Ascending aorta (tissue), 2 donors: ENCODE results near the gene TAPBPL. TPM values are rescaled to one million over a fixed set of nuclear protein-coding genes. Genes with fewer than 3 reads are reported as not detected.

Source experiments
- DNase-seq, 2 donors: peaks; one replicate each; pipeline ENCODE4 v3.0.0-alpha.2; 2019; ENCODE audit warnings: low spot score in 2 of 2
- H3K27ac ChIP-seq, 2 donors: fragments of 200-600 bp; sonication (generic); one replicate each; pipeline ENCODE4 v1.5.1; 2016 to 2017; ENCODE audit warnings: mild to moderate bottlenecking in 1 of 2
- H3K27me3 ChIP-seq: fragments of 200-600 bp; sonication (generic); one replicate; pipeline ENCODE4 v1.5.1; 2017
- H3K36me3 ChIP-seq, 2 donors: fragments of 200-600 bp; sonication (generic); one replicate each; pipeline ENCODE4 v1.5.1; 2016
- H3K4me1 ChIP-seq, 2 donors: fragments of 200-600 bp; sonication (generic); one replicate each; pipeline ENCODE4 v1.5.1; 2016 to 2017; ENCODE audit warnings: mild to moderate bottlenecking in 1 of 2
- H3K4me3 ChIP-seq, 2 donors: fragments of 200-600 bp; sonication (generic); one replicate each; pipeline ENCODE4 v1.5.1; 2016 to 2017; ENCODE audit warnings: mild to moderate bottlenecking in 1 of 2
- H3K9me3 ChIP-seq, 2 donors: fragments of 200-600 bp; sonication (generic); one replicate each; pipeline ENCODE4 v1.5.1; 2016
- intact Hi-C: fragments of 100-400 bp; cut with DNase I; formaldehyde crosslinking; loops from one replicate; pipeline ENCODE4 v1.15.1; 2023
- total RNA-seq: library from RNA; depleted of rRNA; stranded (reverse); fragments of >200 nt; gene quantifications from one replicate; pipeline ENCODE4 v1.1.0, GENCODE V29; 2016
- TF ChIP-seq, protein P1 (sequence below), 3 experiments: fragments of 200-600 bp in 2 of 3; fragments of 450-650 bp in 1 of 3; sonication (generic) in 2 of 3; IDR thresholded peaks; one replicate each; pipeline ENCODE4 v1.5.1; 2016 to 2019; ENCODE audit warnings: antibody characterized with exemption in 3 of 3, mild to moderate bottlenecking in 1 of 3, moderate library complexity in 1 of 3

TAPBPL gene
- total RNA-seq, 1 donor from 2014 or later = 16.8 TPM

DNA sequence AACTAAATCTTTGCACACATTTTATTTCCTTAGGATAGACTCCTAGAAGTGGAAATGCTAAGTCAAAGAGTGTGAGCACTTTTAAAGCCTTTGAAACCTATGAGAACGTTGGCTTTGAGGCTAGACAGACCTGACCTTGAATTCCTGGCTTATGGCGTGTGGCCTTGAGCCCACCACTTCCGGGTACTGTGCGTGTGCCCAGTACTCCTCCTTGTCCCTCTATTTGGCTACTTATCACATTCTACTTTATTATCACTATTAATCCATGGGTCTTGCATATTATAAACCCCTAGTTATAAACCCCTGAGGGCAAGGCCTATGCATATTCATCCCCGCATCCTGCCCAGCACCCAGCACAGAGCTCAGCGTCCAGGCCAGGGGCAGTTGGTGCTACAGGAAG, 33.0 kb upstream of the TAPBPL start:
- Histone ChIP-seq H3K4me3 (no peak overlapping the region), H3K27me3 (no peaks in the 10 kb centered on the region), H3K27ac (no peak overlapping the region), H3K4me1 (peaks cover 0 to 2% of the 10 kb centered on the region in 2 donors), H3K9me3 (no peaks in the 10 kb centered on the region), H3K36me3 (no peaks in the 10 kb centered on the region)
- intact Hi-C loops = no loop called here
- no peak for DNase-seq
- TF ChIP-seq, protein P1, sequence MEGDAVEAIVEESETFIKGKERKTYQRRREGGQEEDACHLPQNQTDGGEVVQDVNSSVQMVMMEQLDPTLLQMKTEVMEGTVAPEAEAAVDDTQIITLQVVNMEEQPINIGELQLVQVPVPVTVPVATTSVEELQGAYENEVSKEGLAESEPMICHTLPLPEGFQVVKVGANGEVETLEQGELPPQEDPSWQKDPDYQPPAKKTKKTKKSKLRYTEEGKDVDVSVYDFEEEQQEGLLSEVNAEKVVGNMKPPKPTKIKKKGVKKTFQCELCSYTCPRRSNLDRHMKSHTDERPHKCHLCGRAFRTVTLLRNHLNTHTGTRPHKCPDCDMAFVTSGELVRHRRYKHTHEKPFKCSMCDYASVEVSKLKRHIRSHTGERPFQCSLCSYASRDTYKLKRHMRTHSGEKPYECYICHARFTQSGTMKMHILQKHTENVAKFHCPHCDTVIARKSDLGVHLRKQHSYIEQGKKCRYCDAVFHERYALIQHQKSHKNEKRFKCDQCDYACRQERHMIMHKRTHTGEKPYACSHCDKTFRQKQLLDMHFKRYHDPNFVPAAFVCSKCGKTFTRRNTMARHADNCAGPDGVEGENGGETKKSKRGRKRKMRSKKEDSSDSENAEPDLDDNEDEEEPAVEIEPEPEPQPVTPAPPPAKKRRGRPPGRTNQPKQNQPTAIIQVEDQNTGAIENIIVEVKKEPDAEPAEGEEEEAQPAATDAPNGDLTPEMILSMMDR (IDR thresholded peaks at IDR 0.05) = no peak

DNA sequence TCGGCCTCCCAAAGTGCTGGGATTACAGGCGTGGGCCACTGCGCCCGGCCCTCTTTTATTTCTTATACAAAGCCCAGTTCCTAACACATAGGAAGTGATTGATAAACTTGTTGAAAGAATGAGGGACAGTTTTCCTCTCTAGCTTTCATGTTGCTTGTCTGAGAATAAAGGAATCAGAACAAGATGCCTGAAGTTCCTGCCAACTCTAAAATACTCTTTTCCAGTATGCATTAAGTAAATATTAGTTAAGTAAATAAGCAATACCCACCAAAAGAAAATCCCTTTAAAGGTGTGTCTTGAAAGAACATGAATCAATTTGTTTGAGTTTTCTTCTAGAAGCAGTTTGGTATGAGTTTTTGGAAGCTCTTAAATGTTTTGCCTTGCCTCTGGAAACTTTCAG, 31.5 kb upstream of the TAPBPL start:
- TF ChIP-seq, protein P1 (IDR thresholded peaks at IDR 0.05) = no peak
- intact Hi-C loops = loop anchor here (5.0 kb wide), 1 partner anchor 132 kb away; no protein-coding TSS in a partner anchor
- no peak overlapping the region for H3K27ac ChIP-seq
- no peak for DNase-seq
- H3K4me1 ChIP-seq = peaks cover 0 to 4% of the 10 kb centered on the region in 2 donors
- no peaks in the 10 kb centered on the region for H3K27me3 ChIP-seq
- H3K4me3 ChIP-seq = no peak overlapping the region
- no peaks in the 10 kb centered on the region for H3K36me3 ChIP-seq
- H3K9me3 ChIP-seq = no peaks in the 10 kb centered on the region

DNA sequence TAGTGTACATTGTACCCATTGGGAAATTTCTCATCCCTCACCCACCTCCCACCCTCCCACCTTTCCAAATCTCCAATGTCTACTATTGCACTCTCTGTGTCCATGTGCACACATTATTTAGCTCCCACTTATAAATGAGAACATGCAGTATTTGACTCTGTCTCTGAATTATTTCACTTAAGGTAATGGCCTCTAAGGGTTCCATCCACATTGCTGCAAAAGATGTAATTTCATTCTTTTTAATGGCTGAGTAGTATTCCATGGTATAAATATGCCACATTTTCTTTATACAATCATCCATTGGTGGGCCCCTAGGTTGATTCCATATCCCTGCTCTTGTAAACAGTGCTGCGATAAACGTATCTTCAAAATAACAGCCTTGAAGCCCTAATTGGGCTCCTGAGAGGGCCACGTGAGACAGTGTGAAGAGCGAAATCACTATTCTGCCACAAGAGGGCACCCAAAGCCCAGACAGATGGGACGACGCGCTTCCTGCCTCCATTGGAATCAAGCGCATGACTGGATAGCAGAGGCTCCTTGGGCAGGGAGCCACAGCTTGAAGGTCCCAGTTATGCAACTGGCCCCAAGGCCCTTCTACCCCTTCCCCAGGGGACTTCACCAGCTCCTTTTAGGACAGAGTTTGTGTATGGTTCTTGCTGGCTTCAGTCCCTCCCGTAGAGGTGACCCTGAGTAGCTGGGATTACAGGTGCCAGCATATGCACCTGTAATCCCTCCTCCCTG, 28.4 kb upstream of the TAPBPL start:
- Histone ChIP-seq H3K27me3 (no peaks in the 10 kb centered on the region), H3K27ac (no peak overlapping the region), H3K9me3 (no peaks in the 10 kb centered on the region), H3K36me3 (no peaks in the 10 kb centered on the region), H3K4me1 (peaks cover 0 to 4% of the 10 kb centered on the region in 2 donors), H3K4me3 (no peak overlapping the region)
- intact Hi-C loops = loop anchor here (1.0 to 5.0 kb wide), 6 partner anchors 29 to 129 kb away; partner anchors contain the start of genes GAPDH and TAPBPL
- peak; percentile 46 to 92 for DNase-seq
- TF ChIP-seq, protein P1 (IDR thresholded peaks at IDR 0.05) = peak; percentile 85 to 92 (median 90)

DNA sequence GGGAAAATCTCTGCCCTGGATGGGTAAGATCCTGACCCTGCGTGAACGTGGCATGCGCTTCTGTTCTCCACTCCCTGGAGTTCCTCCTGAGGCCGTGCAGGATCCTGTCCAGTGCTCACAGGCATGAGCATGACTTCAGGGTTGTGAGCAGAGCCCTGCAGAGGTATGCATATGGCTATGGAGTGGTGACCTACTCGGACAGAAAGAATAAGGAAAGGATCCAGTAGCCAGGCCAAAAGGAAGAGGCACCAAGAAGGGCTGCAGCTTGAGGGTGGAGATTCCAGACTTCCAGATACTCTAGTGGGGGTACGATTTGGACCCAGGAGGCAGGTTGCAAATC, 27.9 kb upstream of the TAPBPL start:
- H3K27me3 ChIP-seq = no peaks in the 10 kb centered on the region
- H3K36me3 ChIP-seq = no peaks in the 10 kb centered on the region
- H3K4me1 ChIP-seq = peaks cover 0 to 4% of the 10 kb centered on the region in 2 donors
- TF ChIP-seq, protein P1 (IDR thresholded peaks at IDR 0.05) = no peak
- H3K27ac ChIP-seq = no peak overlapping the region
- DNase-seq = no peak
- no peak overlapping the region for H3K4me3 ChIP-seq
- H3K9me3 ChIP-seq = no peaks in the 10 kb centered on the region
- intact Hi-C loops = loop anchor here (2.0 to 5.0 kb wide), 2 partner anchors 29 to 128 kb away; partner anchors contain the start of gene TAPBPL

DNA sequence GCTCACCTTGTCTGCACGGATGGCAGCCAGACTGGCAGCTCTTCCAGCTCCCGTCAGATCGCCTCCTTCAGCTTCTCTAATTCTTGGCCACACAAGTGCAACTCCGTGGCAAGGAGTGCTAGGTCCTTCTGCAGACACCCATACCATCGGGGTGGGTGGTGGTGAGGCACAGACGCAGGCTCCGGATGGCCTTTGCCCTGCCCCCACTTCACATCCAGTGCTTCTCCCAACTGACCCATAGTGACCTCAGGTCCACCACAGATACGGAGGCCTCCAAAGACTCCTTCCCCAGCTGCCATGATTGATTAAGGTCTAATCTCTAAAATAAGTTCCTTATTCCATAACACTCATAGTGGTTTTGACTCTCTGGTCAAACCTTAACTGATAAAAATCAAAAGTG, 27.0 kb upstream of the TAPBPL start:
- peaks cover 0 to 5% of the 10 kb centered on the region in 2 donors for H3K4me1 ChIP-seq
- no peak for DNase-seq
- H3K27ac ChIP-seq = no peak overlapping the region
- no peaks in the 10 kb centered on the region for H3K27me3 ChIP-seq
- no peaks in the 10 kb centered on the region for H3K36me3 ChIP-seq
- no peak overlapping the region for H3K4me3 ChIP-seq
- no peaks in the 10 kb centered on the region for H3K9me3 ChIP-seq
- intact Hi-C loops = loop anchor here (2.0 to 5.0 kb wide), 2 partner anchors 28 to 127 kb away; partner anchors contain the start of gene TAPBPL
- TF ChIP-seq, protein P1 (IDR thresholded peaks at IDR 0.05) = no peak
